Activated CD4-positive, alpha-beta T cell treated with anti-CD3 and anti-CD28 coated beads, Interleukin-2, amount 50 U/mL, for 24 hours (primary cell): ENCODE results near the gene LYPD6.
"Not testable (repeated sequence)": the region's sequence is repeated elsewhere in the genome, so short reads cannot be mapped to it uniquely, and the experiment has no call there.

Experiments
- DNase-seq, 2 donors: peaks; one replicate each; pipeline ENCODE4 v3.0.0-alpha.2; 2020; ENCODE audit warnings: low read depth in 1 of 2, low spot score in 1 of 2

The LYPD6 gene, protein sequence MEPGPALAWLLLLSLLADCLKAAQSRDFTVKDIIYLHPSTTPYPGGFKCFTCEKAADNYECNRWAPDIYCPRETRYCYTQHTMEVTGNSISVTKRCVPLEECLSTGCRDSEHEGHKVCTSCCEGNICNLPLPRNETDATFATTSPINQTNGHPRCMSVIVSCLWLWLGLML

DNA sequence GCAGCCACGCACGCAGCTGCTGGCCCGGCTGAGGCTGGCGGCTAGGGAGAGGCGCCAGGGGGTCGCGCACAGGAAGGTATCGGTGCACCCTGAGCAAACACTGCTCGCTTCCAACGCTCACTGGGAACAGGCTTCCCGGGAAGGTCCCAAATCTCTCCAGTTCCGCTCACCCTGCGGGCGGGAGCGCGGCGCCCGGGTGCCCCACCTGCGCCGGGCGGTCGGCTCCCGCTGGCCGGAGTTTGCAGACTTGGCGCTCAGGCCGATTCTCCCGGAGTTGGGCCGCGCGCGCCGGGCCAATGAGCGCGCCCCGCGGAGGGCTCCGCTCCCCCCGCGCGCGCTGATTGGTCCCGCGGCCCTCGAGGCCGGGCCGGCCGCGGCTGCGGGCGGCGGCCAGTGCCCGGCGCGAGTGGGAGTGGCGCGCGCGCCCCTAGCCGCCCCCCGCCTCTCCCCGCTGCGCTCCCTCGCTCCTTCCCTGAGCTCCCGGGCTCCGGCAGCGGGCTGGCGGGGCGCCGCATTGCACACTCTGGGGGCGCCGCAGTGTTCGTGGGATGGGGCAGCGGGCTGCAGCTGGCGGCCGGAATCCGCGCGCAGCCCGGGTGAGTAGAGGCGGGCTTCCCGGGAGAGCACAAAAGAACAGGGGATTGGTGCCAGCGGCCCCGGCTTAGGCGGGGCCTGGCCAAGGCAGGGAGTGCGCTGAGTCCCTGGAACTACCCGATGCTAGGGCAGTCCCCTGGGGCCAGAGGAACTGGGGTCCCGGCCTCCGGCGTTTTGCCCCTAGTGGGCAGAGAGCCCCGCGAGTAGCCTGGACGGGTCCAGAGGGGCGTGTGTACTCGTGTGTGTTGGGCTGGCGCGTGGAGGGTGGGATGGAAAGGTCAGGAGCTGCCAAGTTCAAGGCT is at the start of gene LYPD6:
Gene LYPD6 (plus strand): TSS at position 461 of the 896 bp plus-strand sequence. CDS start 107,122 bp downstream, outside the sequence.
- no peak for DNase-seq

DNA sequence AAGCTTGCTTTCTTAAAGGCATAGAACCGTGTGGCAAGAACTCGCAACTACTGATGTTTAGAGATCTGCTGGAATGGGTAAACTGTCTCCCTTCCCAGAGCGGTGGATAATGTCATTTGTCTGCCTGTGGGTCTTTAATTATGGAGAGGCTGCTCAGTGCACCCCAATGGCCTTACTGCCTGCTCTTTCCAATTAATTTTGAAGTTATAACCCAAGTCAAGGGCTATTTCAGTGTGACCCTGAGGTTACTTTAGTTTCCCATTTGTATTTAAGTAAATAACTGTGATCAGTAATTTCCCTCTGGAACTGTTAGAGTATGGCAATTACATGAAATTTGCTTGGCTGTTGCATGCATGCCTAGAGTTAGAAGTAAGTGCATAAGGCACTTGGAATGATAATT is 48.9 kb upstream of the LYPD6 start:
- no peak for DNase-seq

DNA sequence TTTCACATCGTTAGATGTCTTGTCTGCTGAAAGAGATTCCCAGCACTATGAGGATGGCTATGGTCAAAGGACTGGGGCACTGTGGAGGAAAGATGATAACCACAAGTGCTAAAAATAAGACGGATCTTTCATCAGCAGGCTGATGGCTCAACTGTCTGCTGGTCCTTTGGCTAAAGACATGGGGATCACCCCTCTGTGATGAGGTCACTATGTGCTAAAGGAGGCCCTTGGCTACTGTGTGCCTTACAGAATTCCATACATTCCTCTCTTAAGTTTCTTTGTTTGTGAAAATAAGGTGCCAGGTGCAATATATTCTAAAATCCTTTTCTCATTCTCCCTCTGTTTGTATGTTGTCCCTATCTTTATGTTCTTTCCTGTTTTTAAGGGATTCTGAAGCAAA is 39.7 kb upstream of the LYPD6 start:
- DNase-seq, result no peak

DNA sequence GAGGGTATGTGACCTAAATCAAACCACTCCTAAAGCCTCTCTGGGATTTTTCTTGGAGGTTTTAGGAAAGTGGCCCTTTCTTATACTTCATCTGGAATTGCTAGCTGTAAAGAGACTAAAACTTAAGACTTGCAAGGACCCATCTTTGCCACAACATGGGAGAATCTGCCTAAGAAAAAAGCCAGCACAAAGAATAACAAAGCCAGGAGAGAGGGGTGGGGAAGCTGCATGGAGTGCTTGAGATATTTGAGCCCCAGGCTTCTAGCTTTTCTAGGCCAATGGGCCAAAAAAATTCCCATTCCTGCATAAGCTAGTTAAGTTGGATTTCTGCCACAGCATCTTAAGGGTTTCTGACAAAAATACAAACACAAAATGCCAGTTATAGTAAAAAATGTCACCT is 38.5 kb upstream of the LYPD6 start:
- no peak for DNase-seq

DNA sequence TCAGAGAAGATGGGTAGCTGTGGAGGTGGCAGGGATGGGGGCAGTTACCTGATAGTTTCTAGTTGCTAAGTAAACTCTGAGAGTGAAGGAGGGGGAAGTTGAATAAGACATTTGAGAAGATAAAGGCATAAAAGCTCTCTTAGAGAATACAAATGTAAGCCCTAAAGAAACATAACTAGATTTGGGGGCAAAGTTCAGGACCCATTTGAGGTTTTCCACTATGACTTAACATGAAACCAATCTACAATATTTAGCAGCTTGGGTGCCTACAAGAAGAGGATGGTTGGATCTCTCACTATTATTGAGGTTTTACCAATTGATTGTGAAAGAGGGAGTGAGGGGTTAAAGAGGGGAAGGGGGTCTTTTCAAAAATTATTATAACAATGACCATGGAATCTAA is 34.4 kb upstream of the LYPD6 start:
- DNase-seq, result no peak

DNA sequence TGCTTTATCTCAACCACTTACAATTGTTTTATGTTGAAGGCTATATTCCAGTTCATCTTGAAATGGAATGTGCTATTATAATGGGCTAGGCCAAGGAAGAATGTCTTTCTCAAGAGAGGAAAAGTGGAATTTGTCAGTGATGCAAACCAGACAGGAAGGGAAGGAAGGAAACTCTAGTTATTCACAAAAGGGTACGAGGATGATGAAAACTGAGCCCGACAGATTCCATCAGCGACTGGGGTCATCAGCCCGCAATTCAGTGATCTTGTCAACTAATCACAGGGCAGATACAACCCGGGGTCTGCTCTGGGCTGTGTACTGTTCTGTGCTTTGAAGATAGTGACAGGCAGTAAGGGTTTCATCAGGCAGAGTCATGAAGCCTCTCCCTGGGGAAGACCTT is 23.4 kb upstream of the LYPD6 start:
- no peak for DNase-seq

DNA sequence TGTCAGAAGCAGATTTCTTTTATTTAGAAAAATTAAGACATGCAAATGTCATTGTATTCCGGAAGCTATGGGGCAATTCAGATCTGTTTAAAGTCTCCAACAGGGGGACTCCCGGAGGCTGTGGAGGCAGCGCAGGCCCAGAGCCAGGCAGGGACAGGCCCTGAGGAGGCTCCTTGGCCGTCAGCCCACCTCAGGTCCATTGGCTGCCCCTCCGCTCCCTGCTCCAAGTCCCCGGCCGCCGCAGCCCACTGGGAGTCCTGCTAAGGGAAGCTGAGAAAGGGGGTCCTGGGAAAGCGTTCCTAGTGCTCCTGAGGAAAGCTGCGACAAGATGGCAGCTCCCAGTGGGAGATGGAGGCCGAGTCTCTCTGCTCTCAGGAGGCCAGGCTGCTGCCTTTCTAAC is 20.0 kb upstream of the LYPD6 start:
- no peak for DNase-seq

DNA sequence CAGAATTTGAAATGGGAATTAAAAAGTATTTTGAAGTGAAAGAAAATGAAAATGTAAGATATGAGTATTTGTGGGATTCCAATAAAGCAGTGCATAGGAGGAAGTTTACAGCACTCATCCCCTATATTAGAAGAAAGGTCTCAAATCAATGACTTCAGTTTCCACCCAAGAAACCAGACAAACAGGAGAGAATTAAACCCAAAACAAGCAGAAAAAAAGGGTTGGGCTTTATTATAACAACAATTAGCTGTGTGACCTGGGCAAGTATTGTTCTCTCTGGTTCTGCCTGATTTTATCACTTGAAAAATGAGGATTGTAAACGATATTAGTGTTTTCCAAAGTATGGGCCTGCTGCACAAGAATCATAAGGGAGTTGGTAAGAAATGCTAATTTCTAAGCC is 18.3 kb upstream of the LYPD6 start:
- no peak for DNase-seq

DNA sequence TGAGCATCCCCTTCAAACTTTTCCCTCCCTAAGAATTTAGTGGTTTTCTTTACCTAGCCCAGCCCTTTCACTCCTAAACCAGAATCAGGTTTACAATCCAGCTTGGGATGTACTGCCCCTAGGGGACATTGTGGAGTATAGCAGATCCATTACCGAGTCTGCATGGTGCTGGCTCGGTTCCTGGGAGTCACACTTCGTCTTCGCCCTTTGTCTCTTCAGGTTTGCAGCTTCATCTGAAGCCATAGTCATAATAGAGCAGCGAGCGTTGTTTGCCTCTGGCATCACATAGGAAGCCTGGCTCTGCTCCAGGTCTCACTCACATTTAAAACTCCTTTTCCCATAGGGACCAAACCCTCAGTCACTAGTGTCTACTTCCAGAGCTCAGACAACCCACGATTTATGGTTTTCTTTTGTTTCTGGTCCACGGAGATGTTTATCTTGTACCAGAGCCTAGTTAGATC is 16.8 kb upstream of the LYPD6 start:
- DNase-seq, result no peak

DNA sequence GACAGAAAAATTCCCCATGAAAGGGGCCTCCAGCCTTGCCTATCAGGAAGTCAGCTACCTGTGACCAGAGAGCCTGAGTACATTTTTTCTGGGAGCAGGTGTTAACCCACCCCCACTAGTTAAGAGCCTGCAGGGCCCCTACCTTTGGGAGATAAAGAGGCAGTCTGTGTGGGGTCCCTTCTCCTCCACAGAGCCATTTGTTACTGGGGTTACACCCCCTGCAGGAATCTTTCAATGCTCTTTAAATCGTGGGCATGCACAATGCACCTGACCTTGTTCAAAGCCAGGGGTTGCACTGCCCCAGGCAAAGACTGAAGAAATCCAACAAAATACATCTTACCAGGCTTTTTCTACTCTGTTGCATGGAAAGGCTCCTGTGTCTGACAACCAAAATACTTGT is 15.7 kb upstream of the LYPD6 start:
- no peak for DNase-seq

DNA sequence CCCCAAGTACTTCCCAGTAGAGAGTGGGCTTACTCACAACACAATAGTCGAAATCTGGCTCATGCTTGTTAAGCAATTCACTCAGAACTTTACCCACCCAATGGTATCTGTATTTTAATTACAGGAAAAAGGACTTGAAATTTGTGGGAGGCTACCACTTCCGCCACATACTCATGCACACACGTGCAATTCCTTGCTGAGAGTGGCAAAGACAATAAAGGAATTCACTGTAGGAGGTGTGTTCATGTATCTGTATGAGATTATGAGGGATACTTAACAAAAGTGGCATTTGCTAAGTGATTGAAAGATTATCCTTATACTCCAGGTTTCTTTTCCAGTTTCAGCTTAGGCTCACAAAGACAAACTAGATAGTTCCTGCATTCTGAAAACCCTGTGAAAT is 14.9 kb upstream of the LYPD6 start:
- DNase-seq, result no peak

DNA sequence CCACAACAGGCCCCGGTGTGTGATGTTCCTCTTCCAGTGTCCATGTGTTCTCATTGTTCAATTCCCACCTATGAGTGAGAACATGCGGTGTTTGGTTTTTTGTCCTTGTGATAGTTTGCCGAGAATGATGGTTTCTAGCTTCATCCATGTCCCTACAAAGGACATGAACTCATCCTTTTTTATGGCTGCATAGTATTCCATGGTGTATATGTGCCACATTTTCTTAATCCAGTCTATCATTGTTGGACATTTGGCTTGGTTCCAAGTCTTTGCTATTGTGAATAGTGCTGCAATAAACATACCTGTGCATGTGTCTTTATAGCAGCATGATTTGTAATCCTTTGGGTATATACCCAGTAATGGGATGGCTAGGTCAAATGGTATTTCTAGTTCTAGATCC is 11.8 kb upstream of the LYPD6 start:
- not testable (repeated sequence) for DNase-seq

DNA sequence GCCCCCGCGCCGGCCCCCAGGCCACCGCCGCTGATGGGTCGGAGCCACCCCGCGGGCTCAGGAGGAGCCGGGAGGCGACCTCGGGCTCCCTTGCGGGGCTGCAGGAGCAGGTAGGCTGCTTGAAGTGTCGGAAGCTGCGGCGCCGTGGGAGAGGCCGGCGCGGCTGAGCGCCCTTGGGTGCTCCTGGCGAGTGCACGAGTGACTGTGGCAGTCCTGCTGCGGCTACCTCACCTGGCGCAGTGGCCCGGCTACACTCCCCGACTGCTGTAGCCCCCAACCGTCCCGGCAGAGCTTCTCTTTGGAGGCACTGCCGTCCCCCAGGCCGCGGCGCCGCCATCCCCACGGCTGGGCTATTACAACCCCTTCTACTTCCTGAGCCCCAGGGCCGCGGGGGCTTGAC is 10.0 kb upstream of the LYPD6 start:
- DNase-seq, result no peak

DNA sequence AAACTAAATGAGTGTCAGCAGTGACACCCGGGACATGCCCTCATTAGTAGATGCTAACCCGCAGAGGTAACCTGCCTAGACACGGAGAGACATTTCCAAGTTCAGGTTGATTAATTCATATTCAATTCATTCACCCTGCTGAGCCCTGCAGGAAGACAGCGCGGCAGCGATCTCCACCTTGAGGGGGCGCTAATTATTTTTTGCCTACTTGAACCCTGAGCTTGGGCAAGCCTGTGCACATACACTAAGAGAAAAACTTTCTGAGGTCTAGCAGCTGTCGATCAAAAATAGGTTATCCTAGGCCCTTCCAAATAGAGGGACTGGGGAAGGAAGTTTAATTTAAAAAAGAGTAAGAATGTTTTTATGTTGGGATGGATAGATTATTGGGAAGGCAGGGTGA is 1.3 kb upstream of the LYPD6 start:
- no peak for DNase-seq

DNA sequence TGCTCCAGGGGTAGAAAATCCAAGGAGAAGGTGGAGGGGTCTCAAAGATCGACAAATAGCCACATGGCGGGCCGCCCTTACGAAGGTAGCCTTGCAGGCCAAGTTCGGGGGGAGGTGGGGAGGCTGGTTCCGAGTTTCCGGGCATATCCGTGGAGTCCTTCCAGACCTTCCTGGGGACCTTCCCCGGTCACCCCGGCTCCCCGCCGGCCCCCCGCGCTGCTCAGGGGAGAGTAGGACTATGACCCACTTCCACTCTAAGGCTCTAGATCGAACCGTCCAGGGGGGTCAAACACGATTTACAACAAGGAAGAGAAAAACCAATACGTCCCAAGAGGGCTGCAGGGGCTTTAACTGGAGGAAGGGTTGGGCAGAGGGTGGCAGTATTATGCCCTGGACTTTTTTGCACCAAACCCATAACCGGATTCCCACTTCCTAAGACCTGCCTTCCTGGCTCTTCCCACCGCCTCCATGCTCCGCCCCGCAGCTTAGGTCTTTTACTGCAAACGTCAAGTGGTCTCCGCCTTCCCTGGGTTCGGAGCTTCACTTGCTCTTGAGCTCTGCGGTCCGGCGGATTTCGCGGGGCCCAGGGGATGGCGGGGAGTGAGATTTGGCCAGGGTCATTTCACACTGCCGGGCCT is 779 bp upstream of the LYPD6 start:
- no peak for DNase-seq

DNA sequence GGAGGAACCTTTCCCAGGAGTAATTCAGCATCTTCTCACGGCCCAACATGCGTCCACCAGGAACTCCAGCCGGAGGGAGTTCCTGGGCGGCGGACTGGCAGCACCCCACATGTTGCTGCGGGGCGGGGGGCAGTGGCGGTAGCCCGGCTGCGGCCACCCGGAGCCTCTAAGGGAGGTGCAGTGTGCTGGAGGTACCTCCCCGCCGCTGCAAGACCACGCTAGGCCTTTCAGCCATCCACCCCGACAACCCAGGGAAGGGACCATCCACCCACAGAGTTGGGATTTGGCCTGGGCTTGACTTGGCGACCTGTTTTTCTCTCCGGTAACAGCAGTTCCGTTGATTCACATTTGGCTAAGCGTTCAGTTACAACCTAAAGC is 625 bp downstream of the LYPD6 start:
- DNase-seq, result no peak

DNA sequence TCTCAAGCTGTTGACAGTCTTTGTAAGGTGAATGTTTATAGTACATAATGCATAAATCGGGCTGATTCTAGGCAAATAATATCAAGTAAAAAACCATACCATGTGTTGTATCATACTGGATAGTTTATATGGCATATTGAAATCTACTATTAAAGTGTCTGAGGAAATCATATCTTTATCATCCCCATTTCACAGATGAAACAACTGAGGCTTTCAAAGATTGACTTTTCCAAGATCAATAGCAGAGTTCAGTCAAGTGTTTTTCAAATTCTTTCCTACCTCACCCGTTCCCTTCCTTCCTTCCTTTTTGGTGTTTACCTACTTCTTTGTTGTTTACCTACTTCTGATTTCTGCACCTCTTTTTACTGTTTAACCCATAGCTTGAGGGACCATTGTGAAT is 2.0 kb downstream of the LYPD6 start:
- no peak for DNase-seq

DNA sequence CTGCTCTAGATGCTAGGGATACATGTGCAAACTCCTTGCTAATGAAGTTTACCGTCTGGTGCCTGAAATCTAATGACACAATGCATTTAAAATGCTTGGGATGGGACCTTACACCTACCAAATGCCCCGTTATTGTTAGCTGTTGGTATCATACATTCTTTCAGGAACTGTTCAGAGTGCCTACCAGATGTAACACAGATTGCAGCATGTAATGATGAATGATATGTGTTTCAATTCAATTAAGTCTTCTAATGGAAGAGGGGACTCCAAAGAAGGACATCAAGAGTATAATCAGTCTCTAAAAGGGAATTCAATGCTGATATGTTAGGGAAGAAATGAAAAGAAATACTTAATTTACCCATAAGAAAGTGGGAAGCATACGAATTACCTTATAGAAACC is 3.2 kb downstream of the LYPD6 start:
- no peak for DNase-seq

DNA sequence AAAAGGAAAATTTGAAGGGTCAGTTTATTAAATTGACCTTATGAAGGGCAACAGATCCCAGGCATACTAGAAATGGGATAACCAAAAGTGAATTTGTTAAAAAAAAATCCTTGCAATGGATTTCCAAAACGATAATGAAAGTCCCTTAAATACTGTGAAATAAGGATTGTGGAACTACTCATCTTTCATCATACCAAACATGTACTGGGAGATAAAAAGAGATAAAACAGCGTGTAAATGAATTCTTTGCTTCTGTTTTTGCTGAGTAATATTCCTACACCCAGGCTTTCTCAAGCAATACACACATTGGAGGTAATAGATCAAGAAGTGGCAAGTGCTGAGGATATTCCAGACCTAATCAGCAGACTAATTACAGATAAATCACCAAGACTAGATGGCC is 3.8 kb downstream of the LYPD6 start:
- DNase-seq, result no peak

DNA sequence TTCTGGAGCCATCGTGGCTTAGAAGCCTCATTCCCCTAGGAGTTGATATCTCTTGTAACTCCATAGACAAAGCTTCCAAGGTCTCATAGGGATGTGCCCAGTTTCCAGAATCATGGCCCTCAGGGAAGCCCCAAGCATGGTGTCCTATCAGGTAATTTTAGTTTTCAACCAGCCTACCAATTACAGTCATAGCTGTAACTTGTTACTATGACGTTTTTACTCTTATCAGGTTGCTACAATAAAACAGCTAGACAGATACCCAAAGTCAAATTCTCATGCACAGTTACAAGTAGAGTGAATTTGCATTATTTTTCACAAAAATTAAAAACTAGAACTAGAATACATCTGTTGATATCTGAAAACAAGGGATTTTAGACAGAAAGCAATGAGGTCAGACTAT is 8.9 kb downstream of the LYPD6 start:
- DNase-seq, result no peak

DNA sequence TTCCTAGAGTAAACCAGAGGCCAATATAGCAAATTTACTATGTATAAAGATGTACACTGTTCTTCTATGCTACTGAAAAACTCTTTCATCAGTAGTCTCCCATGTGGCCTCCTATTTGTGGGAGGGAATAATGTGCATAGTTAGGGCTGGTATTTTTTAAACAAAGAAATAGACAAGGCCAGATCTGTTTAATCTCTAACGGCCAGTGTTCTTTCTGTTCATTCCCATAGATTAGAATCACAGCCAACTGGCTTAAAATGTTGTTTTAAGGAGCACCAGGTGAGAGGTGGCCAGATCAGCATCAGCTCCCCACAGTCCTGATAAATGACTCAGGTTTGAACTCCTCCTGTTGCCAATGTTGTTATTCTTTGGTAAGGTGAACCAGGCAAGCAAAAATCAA is 12.1 kb downstream of the LYPD6 start:
- DNase-seq, result no peak

DNA sequence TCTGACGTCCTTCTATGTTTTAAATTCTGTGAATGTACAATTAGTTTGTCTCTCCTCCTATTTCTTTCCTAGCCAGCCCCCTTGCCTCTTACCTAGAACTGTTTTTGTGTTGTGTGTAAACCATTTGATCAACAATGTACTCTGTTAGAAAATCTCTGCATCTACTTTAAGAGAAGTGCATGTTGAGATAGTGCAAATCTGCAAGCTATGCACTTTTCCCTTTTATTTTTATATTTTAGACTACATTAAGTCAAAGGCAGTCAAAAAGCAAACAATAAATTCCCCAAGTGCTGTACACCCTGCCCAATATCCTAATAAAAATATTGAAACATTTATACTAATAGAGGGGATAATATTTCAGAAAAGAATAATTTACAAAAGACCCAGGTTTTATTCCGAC is 13.7 kb downstream of the LYPD6 start:
- no peak for DNase-seq
